Adrenal gland (tissue), 19 donors: ENCODE data around the gene CORO1C. TPM values are rescaled to one million over a fixed set of nuclear protein-coding genes. Genes with fewer than 3 reads are reported as not detected.
A peak's percentile ranks its signal among the peaks of the same experiment; 100 is the strongest.

ENCODE experiments used
- DNase-seq, 7 donors: peaks; one replicate each; pipeline ENCODE4 v3.0.0-alpha.2; 2019 to 2020
- H3K27ac ChIP-seq, 5 donors: fragments of 200-600 bp; sonication (generic) in 4 of 5; 1 replicate in 3 of 5; 2 replicates in 2 of 5; pipeline versions ENCODE4 v1.5.1 to v1.8.0; 2016 to 2020; ENCODE audit warnings: mild to moderate bottlenecking in 1 of 5
- H3K27me3 ChIP-seq: fragments of 200-600 bp; 2 replicates; pipeline ENCODE4 v1.8.0; 2021
- H3K36me3 ChIP-seq, 2 donors: fragments of 200-600 bp; replicated peaks in 1 of 2; 1 replicate in 1 of 2; 2 replicates in 1 of 2; pipeline versions ENCODE4 v1.5.1 to v1.8.0; 2018 to 2022
- H3K4me1 ChIP-seq, 2 donors: fragments of 200-600 bp; replicated peaks in 1 of 2; 1 replicate in 1 of 2; 2 replicates in 1 of 2; pipeline versions ENCODE4 v1.5.1 to v1.8.0; 2018 to 2021
- H3K4me3 ChIP-seq, 4 donors: fragments of 200-600 bp; sonication (generic) in 3 of 4; one replicate each; pipeline ENCODE4 v1.5.1; 2016 to 2018
- H3K9me3 ChIP-seq, 3 donors: fragments of 200-600 bp; sonication (generic) in 1 of 3; replicated peaks in 1 of 3; 1 replicate in 2 of 3; 2 replicates in 1 of 3; pipeline versions ENCODE4 v1.5.1 to v1.8.0; 2016 to 2021
- CTCF ChIP-seq, 6 experiments: fragments of 450-650 bp in 4 of 6; fragments of 200-600 bp in 2 of 6; sonication (generic) in 1 of 6; IDR thresholded peaks; 1 replicate in 5 of 6; 2 replicates in 1 of 6; pipeline versions ENCODE4 v1.5.1 to v1.8.0; 2016 to 2021; ENCODE audit warnings: antibody characterized with exemption in 6 of 6, mild to moderate bottlenecking in 2 of 6, moderate library complexity in 1 of 6
- POLR2A ChIP-seq, 2 donors: fragments of 450-650 bp; IDR thresholded peaks; one replicate each; pipeline ENCODE4 v1.6.1; 2017; ENCODE audit warnings: antibody characterized with exemption in 2 of 2, mild to moderate bottlenecking in 2 of 2, moderate library complexity in 1 of 2
- WGBS, 4 donors: extraction: QIAGEN DNeasy Blood & Tissue Kit in 2 of 4; methylation state at CpG; one replicate each; pipeline versions ENCODE4 v1.1.5 to v1.1.7; 2013 to 2017; 5-methylcytosine and 5-hydroxymethylcytosine counted together
- intact Hi-C, 2 donors: fragments of 100-400 bp; cut with DNase I; formaldehyde crosslinking; loops; one replicate each; pipeline versions ENCODE4 v1.14.1 to v1.15.0; 2022 to 2023
- long read RNA-seq, 10 donors: library from polyadenylated mRNA in 3 of 10; unstranded in 2 of 10; stranded (forward) in 1 of 10; transcript quantifications; one replicate each; pipeline ENCODE4 v2.0.0 and lab custom pipeline, GENCODE V29; 2021 to 2026
- polyA plus RNA-seq, 3 donors: library from polyadenylated mRNA; stranded (reverse); fragments of 200-250 nt in 2 of 3; fragments of 350-450 nt in 1 of 3; fragmentation: Illumina TruSeq in 1 of 3; extraction: RNeasy Lipid Tissue Mini Kit (QIAGEN cat#74804) in 1 of 3; gene quantifications; one replicate each; pipeline ENCODE4 v1.2.3, GENCODE V29; 2013 to 2014
- total RNA-seq, 9 donors: library from RNA; depleted of rRNA in 4 of 9; stranded (reverse); fragments of >200 nt in 4 of 9; fragments of 120-200 nt in 1 of 9; fragmentation: NEBNext Ultra II Directional in 1 of 9; extraction: Animal tissue kit (Norgen Biotek cat#: 25700) in 1 of 9; gene quantifications; one replicate each; pipeline versions ENCODE4 v1.1.0 to v1.2.4, GENCODE V29; 2013 to 2023
- donor health status: healthy with polysubstance abuse.
- donor health status: Bipolar disorder and iron deficiency.
- donor health status: DM: yes; HTN: yes; CAD: no.
- donor health status: DM: no; HTN: no; CAD: no.
- donor health status: DM: no; HTN: no; CAD: no.
- donor health status: DM: yes; HTN: yes; CAD: no.

The CORO1C gene
- 100 to 1,000 TPM in 2 of 9 donors, 10 to 100 TPM in 7; 46.0 to 124 (median 84.2) TPM for total RNA-seq
- polyA plus RNA-seq = 10 to 100 TPM; 17.4 to 57.1 (median 32.3) TPM
- long read RNA-seq, donor 1, transcript CORO1C-201 (11 exons, 3,892 nt) = major isoform, 7 of 8 reads
- long read RNA-seq, donor 1, partial matches to known transcripts = 0 of 8 reads
- long read RNA-seq, donor 1, other reads (novel, unspliced or antisense) = 0 of 8 reads
- long read RNA-seq, donor 2, transcript CORO1C-201 (11 exons, 3,892 nt) = major isoform, 6 of 6 reads
- long read RNA-seq, donor 2, partial matches to known transcripts = 0 of 6 reads
- long read RNA-seq, donor 2, other reads (novel, unspliced or antisense) = 0 of 6 reads
- long read RNA-seq, donor 3, partial matches to known transcripts = 0 of 3 reads
- long read RNA-seq, donor 3, other reads (novel, unspliced or antisense) = 0 of 3 reads
- long read RNA-seq, donor 4, partial matches to known transcripts = 2 of 8 reads
- long read RNA-seq, donor 4, other reads (novel, unspliced or antisense) = 4 of 8 reads
- long read RNA-seq, donor 5, transcript CORO1C-201 (11 exons, 3,892 nt) = major isoform, 53 of 67 reads
- long read RNA-seq, donor 5, partial matches to known transcripts = 4 of 67 reads
- long read RNA-seq, donor 5, other reads (novel, unspliced or antisense) = 10 of 67 reads
- long read RNA-seq, donor 6, transcript CORO1C-201 (11 exons, 3,892 nt) = major isoform, 9 of 12 reads
- long read RNA-seq, donor 6, partial matches to known transcripts = 1 of 12 reads
- long read RNA-seq, donor 6, other reads (novel, unspliced or antisense) = 2 of 12 reads
- long read RNA-seq, donor 7, partial matches to known transcripts = 0 of 1 reads
- long read RNA-seq, donor 7, other reads (novel, unspliced or antisense) = 0 of 1 reads
- long read RNA-seq, donor 8, transcript CORO1C-201 (11 exons, 3,892 nt) = major isoform, 15 of 15 reads
- long read RNA-seq, donor 8, partial matches to known transcripts = 0 of 15 reads
- long read RNA-seq, donor 8, other reads (novel, unspliced or antisense) = 0 of 15 reads
- long read RNA-seq, donor 9, transcript CORO1C-201 (11 exons, 3,892 nt) = major isoform, 10 of 10 reads
- long read RNA-seq, donor 9, partial matches to known transcripts = 0 of 10 reads
- long read RNA-seq, donor 9, other reads (novel, unspliced or antisense) = 0 of 10 reads
- long read RNA-seq, donor 10, partial matches to known transcripts = 0 of 1 reads
- long read RNA-seq, donor 10, other reads (novel, unspliced or antisense) = 0 of 1 reads

- WGBS, 4 donors = 1% methylated on average over 33 to 85 of the region's 85 CpGs; no CpG with 5 or more reads in 1 of the 4 donors
- Histone ChIP-seq H3K9me3 (no peaks in the 10 kb centered on the region), H3K4me1 (peaks cover 0 to 25% of the 10 kb centered on the region in 2 donors), H3K36me3 (no peaks in the 10 kb centered on the region), H3K27ac (peak within 1 kb of the TSS; percentile 93 to 97 (median 93)), H3K27me3 (no peaks in the 10 kb centered on the region), H3K4me3 (peak within 1 kb of the TSS; percentile 85 to 97 (median 92))
- TF ChIP-seq CTCF (IDR thresholded peaks at IDR 0.05) (peak; percentile 55 to 97 (median 83)), POLR2A (IDR thresholded peaks at IDR 0.05) (peak; percentile 95 to 97)
- intact Hi-C loops = loop anchor here (5.0 to 10.0 kb wide), 3 partner anchors 39 to 66 kb away; no protein-coding TSS in a partner anchor
- peak; percentile 96 to 99 (median 98) for DNase-seq
Observed at GRCh38 chr12:108731105-108731865, at the start of gene CORO1C. CORO1C (minus strand) TSS chr12:108731518; CDS start chr12:108701318, 30,200 bp downstream.

- Histone ChIP-seq H3K4me3 (no peak overlapping the region), H3K36me3 (no peaks in the 10 kb centered on the region), H3K27ac (no peak overlapping the region), H3K9me3 (no peaks in the 10 kb centered on the region), H3K27me3 (no peaks in the 10 kb centered on the region), H3K4me1 (no peaks in the 10 kb centered on the region)
- WGBS, 4 donors = 68 to 83% (median 77%) methylated on average over 8 to 9 of the region's 9 CpGs
- intact Hi-C loops = no loop called here
- TF ChIP-seq POLR2A (IDR thresholded peaks at IDR 0.05) (no peak), CTCF (IDR thresholded peaks at IDR 0.05) (no peak)
- no peak for DNase-seq
Observed at GRCh38 chr12:108779998-108780688, 48.8 kb upstream of the CORO1C start.

- no peak overlapping the region for H3K27ac ChIP-seq
- no peak overlapping the region for H3K4me3 ChIP-seq
- no peak for TF ChIP-seq CTCF (IDR thresholded peaks at IDR 0.05)
- no peak for TF ChIP-seq POLR2A (IDR thresholded peaks at IDR 0.05)
- H3K9me3 ChIP-seq = no peaks in the 10 kb centered on the region
- no peaks in the 10 kb centered on the region for H3K27me3 ChIP-seq
- 56 to 85% (median 80%) methylated on average over 2 of the region's 2 CpGs for WGBS, 4 donors
- no peak for DNase-seq
- peaks cover 0 to 14% of the 10 kb centered on the region in 2 donors for H3K4me1 ChIP-seq
- no peaks in the 10 kb centered on the region for H3K36me3 ChIP-seq
- intact Hi-C loops = no loop called here
Observed at GRCh38 chr12:108778053-108778452, 46.7 kb upstream of the CORO1C start.
